ENCODE results near the gene TNK2.

- no peak for TF ChIP-seq CTCF (IDR thresholded peaks at IDR 0.05; ENCODE audit: insufficient read depth, low read depth, low read length)
- TF ChIP-seq EZH2 (IDR thresholded peaks at IDR 0.05; ENCODE audit: insufficient read depth, low read length), result no peak
Measured at GRCh38 chr3:195877767-195878423, 30.5 kb downstream of the TNK2 start.
